Keratinocyte (primary cell): ENCODE measurements around the gene OLIG2. TPM values are rescaled to one million over a fixed set of nuclear protein-coding genes. Genes with fewer than 3 reads are reported as not detected.

ENCODE experiments used
- DNase-seq: peaks from one replicate; pipeline ENCODE4 v3.0.0-alpha.2; 2011; ENCODE audit warnings: low read depth, missing footprints, low spot score
- FAIRE-seq: peaks from 2 replicates; lab custom pipeline; 2011; peaks lifted over from hg19 to GRCh38; lab: Jason Lieb, UNC
- H2AFZ ChIP-seq: 2 replicates; pipeline ENCODE4 v1.6.0; 2012; ENCODE audit warnings: low read length, control low read depth, inconsistent platforms; ENCODE audit not compliant: control insufficient read depth
- H3K27ac ChIP-seq: 2 replicates; pipeline ENCODE4 v1.5.1; 2011; ENCODE audit warnings: low read length; ENCODE audit not compliant: control insufficient read depth, insufficient read depth
- H3K27me3 ChIP-seq: 3 replicates; pipeline ENCODE4 v1.6.0; 2011; ENCODE audit warnings: low read length; ENCODE audit not compliant: control insufficient read depth, insufficient read depth; ENCODE audit errors: extremely low read depth
- H3K36me3 ChIP-seq, 2 experiments: 2 replicates in 1 of 2; 3 replicates in 1 of 2; pipeline ENCODE4 v1.5.1; 2011; ENCODE audit warnings: low read length in 2 of 2, mild to moderate bottlenecking in 1 of 2; ENCODE audit not compliant: control insufficient read depth in 2 of 2, insufficient read depth in 2 of 2; ENCODE audit errors: extremely low read depth in 1 of 2
- H3K4me1 ChIP-seq: 3 replicates; pipeline ENCODE4 v1.5.1; 2011; ENCODE audit warnings: low read length; ENCODE audit not compliant: control insufficient read depth, insufficient read depth; ENCODE audit errors: extremely low read depth
- H3K4me2 ChIP-seq: 3 replicates; pipeline ENCODE4 v1.6.0; 2011; ENCODE audit warnings: low read depth, low read length; ENCODE audit not compliant: control insufficient read depth, insufficient read depth; ENCODE audit errors: extremely low read depth
- H3K4me3 ChIP-seq, 3 experiments: fragments of 200-600 bp in 1 of 3; sonication (generic) in 1 of 3; 2 replicates in 2 of 3; 3 replicates in 1 of 3; pipeline ENCODE4 v1.5.1; 2011 to 2016; ENCODE audit warnings: low read length in 3 of 3, mild to moderate bottlenecking in 3 of 3, control low read depth in 2 of 3, inconsistent platforms in 1 of 3, low read depth in 1 of 3, mixed read lengths in 1 of 3, mixed run types in 1 of 3, moderate library complexity in 1 of 3; ENCODE audit not compliant: control insufficient read depth in 2 of 3, insufficient read depth in 2 of 3; ENCODE audit errors: extremely low read depth in 1 of 3
- H3K79me2 ChIP-seq: 2 replicates; pipeline ENCODE4 v1.6.0; 2012; ENCODE audit warnings: low read length; ENCODE audit not compliant: control insufficient read depth, insufficient read depth
- H3K9ac ChIP-seq: 3 replicates; pipeline ENCODE4 v1.6.0; 2011; ENCODE audit warnings: low read length; ENCODE audit not compliant: control insufficient read depth, insufficient read depth; ENCODE audit errors: extremely low read depth
- H3K9me1 ChIP-seq: 3 replicates; pipeline ENCODE4 v1.6.0; 2011; ENCODE audit warnings: low read length; ENCODE audit not compliant: control insufficient read depth, insufficient read depth; ENCODE audit errors: extremely low read depth
- H3K9me3 ChIP-seq: 2 replicates; pipeline ENCODE4 v1.5.1; 2012; ENCODE audit warnings: low read depth, low read length; ENCODE audit not compliant: control insufficient read depth
- H4K20me1 ChIP-seq: 3 replicates; pipeline ENCODE4 v1.6.0; 2011; ENCODE audit warnings: low read length; ENCODE audit not compliant: control insufficient read depth, insufficient read depth; ENCODE audit errors: extremely low read depth
- EZH2 ChIP-seq: IDR thresholded peaks from one replicate; pipeline ENCODE4 v1.6.1; 2012; ENCODE audit warnings: inconsistent platforms, mild to moderate bottlenecking, low read length, moderate library complexity
- dilution Hi-C: fragments of 300-500 bp; cut with MboI; formaldehyde crosslinking; loops from one replicate; pipeline ENCODE4 v1.7.0; 2020; ENCODE audit warnings: low sequenced_read_pairs; ENCODE audit not compliant: extremely low pct_ligation_motif_present
- polyA plus RNA-seq, 5 experiments: library from polyadenylated mRNA; depleted of rRNA in 3 of 5; stranded (reverse) in 3 of 5; stranded (forward) in 1 of 5; unstranded in 1 of 5; fragments of >200 nt; gene quantifications; 1 replicate in 1 of 5; 2 replicates in 3 of 5; 3 replicates in 1 of 5; pipeline versions ENCODE4 v1.2.1 to v1.2.3, GENCODE V29; 2011 to 2012; ENCODE audit warnings: missing spikeins in 2 of 5, low read depth in 1 of 5, low replicate concordance in 1 of 5
- TF ChIP-seq, protein P1 (sequence below), 3 experiments: IDR thresholded peaks in 1 of 3; conservative IDR thresholded peaks in 1 of 3; optimal IDR thresholded peaks in 1 of 3; 2 replicates in 2 of 3; 3 replicates in 1 of 3; pipeline versions ENCODE3 to v1.5.1; 2011; ENCODE audit warnings: low read length in 3 of 3, mild to moderate bottlenecking in 3 of 3, moderate library complexity in 2 of 3, control low read depth in 1 of 3, inconsistent platforms in 1 of 3; ENCODE audit not compliant: insufficient read depth in 2 of 3; ENCODE audit errors: extremely low read depth in 1 of 3

The OLIG2 gene
- polyA plus RNA-seq, 1 donor (not counting 4 experiments of a cell fraction or from before 2014, with no cell fraction given), result not detected

DNA sequence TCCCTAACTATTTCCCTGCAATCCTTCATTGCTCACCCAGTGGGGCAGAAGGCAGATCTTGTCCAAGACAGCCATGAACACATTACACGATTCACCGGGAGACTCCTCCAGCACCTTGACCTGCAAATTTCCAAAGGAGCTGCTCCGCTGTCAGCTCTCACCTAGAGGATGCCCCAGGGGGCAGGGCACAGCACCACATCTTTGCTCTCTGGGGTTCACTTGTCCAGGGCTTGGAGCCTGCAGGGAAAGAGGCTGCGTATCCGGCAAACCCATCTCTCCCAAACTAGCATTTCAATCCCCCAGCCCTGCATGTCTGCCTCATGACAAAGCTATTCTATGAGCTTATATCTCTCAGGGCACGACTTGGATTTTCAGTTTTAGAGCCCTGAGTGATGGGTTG lies 35.1 kb upstream of the OLIG2 start:
- Histone ChIP-seq H4K20me1 (no peaks in the 10 kb centered on the region), H3K4me2 (no peak overlapping the region), H3K4me3 (no peak overlapping the region), H2AFZ (no peak overlapping the region), H3K36me3 (no peaks in the 10 kb centered on the region), H3K27ac (no peak overlapping the region), H3K9me3 (no peaks in the 10 kb centered on the region), H3K27me3 (peaks cover 10% of the 10 kb centered on the region), H3K4me1 (peaks cover 3% of the 10 kb centered on the region), H3K79me2 (no peaks in the 10 kb centered on the region), H3K9ac (no peak overlapping the region), H3K9me1 (no peaks in the 10 kb centered on the region)
- DNase-seq (no peak), FAIRE-seq (no peak)
- dilution Hi-C loops, result no loop called here
- no peak for TF ChIP-seq EZH2
- TF ChIP-seq, protein P1, sequence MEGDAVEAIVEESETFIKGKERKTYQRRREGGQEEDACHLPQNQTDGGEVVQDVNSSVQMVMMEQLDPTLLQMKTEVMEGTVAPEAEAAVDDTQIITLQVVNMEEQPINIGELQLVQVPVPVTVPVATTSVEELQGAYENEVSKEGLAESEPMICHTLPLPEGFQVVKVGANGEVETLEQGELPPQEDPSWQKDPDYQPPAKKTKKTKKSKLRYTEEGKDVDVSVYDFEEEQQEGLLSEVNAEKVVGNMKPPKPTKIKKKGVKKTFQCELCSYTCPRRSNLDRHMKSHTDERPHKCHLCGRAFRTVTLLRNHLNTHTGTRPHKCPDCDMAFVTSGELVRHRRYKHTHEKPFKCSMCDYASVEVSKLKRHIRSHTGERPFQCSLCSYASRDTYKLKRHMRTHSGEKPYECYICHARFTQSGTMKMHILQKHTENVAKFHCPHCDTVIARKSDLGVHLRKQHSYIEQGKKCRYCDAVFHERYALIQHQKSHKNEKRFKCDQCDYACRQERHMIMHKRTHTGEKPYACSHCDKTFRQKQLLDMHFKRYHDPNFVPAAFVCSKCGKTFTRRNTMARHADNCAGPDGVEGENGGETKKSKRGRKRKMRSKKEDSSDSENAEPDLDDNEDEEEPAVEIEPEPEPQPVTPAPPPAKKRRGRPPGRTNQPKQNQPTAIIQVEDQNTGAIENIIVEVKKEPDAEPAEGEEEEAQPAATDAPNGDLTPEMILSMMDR (optimal IDR thresholded peaks at IDR 0.05 in 1 of 3, IDR thresholded peaks at IDR 0.05 in 1 of 3, conservative IDR thresholded peaks at IDR 0.05 in 1 of 3; ENCODE audit: extremely low read depth in 1 of 3, insufficient read depth in 2 of 3, low read length in 3 of 3), result no peak

DNA sequence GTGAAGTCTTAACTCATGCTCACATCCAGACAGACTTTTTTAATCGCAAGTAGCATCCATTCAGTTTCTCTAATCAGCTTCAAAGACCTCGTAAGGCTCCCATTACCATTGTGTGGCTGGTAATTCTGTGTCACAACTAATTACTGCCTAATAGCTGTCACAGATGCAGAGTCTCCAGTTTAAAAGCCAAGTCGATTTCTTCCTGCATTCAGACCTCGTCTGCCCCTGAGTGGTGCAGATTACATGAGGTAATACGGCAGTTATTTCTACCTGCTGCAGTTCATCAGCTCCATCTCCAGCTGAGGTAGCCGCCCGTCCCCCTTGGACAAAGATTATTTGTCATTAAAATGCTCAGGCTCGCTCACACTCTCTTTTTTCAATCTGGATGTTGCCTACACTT lies 34.4 kb upstream of the OLIG2 start:
- FAIRE-seq (no peak), DNase-seq (no peak)
- no peaks in the 10 kb centered on the region for H4K20me1 ChIP-seq
- dilution Hi-C loops, result no loop called here
- no peaks in the 10 kb centered on the region for H3K79me2 ChIP-seq
- peaks cover 10% of the 10 kb centered on the region for H3K27me3 ChIP-seq
- no peak overlapping the region for H2AFZ ChIP-seq
- no peak overlapping the region for H3K4me3 ChIP-seq
- TF ChIP-seq, protein P1 (optimal IDR thresholded peaks at IDR 0.05 in 1 of 3, IDR thresholded peaks at IDR 0.05 in 1 of 3, conservative IDR thresholded peaks at IDR 0.05 in 1 of 3; ENCODE audit: extremely low read depth in 1 of 3, insufficient read depth in 2 of 3, low read length in 3 of 3), result no peak
- TF ChIP-seq EZH2, result no peak
- no peaks in the 10 kb centered on the region for H3K36me3 ChIP-seq
- H3K9ac ChIP-seq, result no peak overlapping the region
- no peak overlapping the region for H3K27ac ChIP-seq
- no peak overlapping the region for H3K4me2 ChIP-seq
- peaks cover 3% of the 10 kb centered on the region for H3K4me1 ChIP-seq
- no peaks in the 10 kb centered on the region for H3K9me1 ChIP-seq
- no peaks in the 10 kb centered on the region for H3K9me3 ChIP-seq
